GM18951 (cell line): ENCODE results near the gene SEC11C.
A peak's percentile ranks its signal among the peaks of the same experiment; 100 is the strongest.

Source experiments
- POLR2A ChIP-seq: IDR thresholded peaks from 4 replicates; pipeline ENCODE4 v1.6.1; 2011; ENCODE audit warnings: mild to moderate bottlenecking; ENCODE audit not compliant: insufficient read length, insufficient read depth; ENCODE audit errors: extremely low read depth
- in situ Hi-C: fragments of 300-500 bp; cut with MboI; formaldehyde crosslinking; loops from one replicate; pipeline ENCODE4 v1.12.0; 2022; ENCODE audit warnings: low sequenced_read_pairs, mixed read lengths, inconsistent platforms; ENCODE audit not compliant: unreplicated experiment

SEC11C gene

DNA sequence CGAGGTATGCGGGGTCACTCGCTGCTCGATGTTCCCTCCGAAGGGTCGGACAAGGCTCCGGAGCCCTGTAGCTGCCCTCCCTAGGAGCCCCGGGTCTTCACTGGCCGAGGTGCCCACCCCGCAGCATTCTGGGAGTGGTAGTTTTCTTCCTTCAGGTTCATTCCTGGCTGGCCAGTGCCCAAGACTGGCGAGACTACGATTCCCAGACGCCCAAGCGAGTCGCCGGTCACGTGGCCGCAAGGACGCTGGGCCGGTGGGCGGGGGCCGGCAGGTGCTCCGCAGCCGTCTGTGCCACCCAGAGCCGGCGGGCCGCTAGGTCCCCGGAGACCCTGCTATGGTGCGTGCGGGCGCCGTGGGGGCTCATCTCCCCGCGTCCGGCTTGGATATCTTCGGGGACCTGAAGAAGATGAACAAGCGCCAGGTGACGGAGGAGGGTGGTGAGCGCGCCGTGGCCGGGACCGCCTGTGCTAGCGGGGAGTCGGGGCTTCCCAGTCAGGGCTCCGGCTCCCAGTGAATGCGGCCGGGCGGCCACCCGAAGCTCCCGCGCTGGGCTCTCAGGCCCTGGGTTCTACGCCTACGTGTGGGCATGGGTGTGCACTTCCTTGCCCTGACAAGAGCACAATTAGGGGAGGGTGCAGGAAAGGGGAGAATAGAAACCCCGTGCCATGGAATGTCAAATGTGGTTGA, at the start of gene SEC11C:
Gene SEC11C (plus strand): TSS at position 270 of the 687 bp plus-strand sequence. CDS start 65 bp downstream, at position 335.
- in situ Hi-C loops, result no loop called here
- TF ChIP-seq POLR2A, result peak; percentile 90

DNA sequence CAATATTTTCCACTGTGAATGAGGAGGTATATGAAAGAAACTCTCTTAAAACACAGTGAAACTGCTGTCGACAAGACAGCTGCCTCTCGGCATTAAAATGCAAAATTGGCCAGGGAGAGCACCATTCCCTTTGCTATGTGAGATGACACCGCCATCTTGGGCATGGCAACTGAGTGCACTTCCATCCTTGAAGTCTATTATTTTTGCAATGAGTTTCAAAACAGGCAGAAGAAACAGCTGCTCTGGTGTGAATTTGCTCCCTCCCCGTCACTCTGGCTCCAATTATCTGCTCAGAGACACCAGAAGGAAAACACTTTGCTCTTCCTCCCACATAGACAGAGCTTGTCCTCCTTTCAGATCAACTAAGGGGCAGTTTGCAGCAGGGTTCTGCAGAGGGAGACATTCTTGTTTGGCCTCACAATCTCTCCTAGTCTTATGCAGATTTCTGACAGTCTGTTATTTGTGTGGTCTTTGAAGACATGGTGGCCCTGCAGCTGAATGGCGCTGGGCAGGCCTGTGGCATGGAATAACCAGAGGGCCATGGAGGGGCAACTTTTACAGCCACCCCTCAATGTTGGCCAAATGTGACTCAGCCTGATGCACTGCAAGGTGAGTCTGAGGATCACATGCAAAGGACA, 48.6 kb upstream of the SEC11C start:
- in situ Hi-C loops, result no loop called here
- TF ChIP-seq POLR2A, result no peak

DNA sequence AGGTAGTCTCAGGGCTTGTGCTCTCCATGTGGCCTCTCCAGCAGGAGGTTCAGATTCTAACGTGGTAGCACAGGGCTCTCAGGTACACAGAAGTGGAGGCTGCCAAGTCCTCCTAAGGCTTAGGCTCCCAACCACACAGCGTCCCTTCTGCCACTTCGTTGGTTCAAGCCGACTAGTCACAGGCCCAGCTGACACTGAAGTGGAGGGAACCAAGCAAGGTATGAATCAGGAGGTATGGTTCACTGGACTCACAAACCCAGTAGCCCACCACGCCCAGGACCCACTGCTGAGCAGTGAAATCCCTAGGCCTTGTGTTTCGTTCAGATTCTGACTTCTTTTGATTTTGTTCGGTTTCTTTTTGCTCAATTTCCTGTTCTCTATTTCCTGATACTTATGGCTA, 46.0 kb upstream of the SEC11C start:
- in situ Hi-C loops, result no loop called here
- no peak for TF ChIP-seq POLR2A

DNA sequence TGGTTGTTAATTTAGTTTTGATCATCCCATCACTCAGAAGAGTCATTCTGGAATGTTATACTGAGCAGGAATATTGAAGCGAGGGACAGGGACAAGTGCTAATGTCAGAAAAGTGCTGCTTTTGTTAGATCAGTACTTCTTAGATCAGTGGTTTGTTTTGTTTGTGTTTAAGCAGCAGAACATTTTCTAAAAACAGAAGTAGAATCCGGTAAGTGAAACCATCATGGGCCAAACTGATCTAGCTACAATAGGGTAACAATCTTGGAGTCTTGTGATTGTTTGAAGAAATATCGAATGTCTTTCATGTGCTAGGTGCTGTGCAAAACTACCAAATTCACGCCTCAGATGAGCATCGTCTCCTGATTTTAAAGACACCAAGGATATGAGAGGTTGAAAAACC, 45.1 kb upstream of the SEC11C start:
- no peak for TF ChIP-seq POLR2A
- in situ Hi-C loops, result no loop called here

DNA sequence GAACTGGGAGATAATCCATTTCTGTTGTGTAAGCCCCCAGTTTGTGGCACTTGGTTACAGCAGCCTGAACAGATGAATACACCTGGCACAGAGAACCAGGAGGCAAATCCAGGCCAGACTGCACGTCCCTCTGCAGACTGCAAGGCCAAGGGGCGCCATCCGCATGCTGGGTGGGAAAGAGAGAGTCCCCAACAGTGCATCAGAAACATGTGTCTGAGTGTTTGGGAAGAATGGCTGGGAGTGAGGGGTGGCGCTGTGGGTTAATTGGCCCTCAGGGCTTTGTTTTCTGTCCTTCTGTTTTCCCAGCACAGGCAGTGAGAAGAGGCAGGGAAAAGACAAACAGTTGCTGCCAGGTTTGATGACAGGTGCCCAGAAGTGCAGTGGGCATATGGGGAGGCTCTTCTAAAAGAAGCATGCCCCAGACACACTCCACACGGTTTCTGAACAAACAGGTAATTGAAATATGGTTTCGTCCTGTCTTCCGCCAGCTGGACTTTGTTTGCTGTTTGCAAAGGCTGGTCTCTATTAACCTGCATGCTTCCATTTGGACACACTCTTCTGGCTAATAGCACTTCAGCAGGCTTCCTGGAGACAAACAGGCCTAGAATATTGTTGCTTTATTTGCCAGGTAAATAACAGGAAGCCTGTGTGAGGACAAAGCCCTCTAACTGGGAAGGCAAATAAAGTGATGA, 43.4 kb upstream of the SEC11C start:
- in situ Hi-C loops, result no loop called here
- TF ChIP-seq POLR2A, result no peak

DNA sequence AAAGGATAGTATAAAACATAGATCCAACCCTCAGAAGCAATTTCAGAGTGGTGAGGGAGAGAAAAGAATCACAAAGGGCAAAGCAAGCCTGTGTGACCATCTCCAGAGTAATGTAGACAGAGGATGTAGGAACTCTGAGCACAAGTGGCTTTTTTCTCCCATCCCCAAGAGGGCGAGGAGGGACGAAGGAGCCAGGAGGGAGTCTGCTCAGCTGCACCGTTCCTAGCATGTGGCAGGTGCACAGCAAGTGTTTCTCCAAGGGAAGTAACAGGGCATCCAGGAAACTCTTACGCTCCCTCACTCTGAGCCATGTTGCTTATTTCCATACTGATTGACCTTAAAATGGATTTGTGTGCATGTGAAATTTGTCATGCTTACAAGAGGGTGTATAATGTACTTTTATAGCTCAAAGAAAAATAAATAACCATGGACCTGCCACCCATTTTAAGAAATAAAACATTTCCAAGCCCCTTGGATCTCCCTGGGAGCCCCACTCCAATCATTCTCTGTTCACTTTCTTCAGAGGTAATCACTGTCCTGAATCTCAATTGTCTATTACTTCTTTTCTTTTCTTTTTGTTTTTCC, 37.8 kb upstream of the SEC11C start:
- in situ Hi-C loops, result no loop called here
- TF ChIP-seq POLR2A, result no peak

DNA sequence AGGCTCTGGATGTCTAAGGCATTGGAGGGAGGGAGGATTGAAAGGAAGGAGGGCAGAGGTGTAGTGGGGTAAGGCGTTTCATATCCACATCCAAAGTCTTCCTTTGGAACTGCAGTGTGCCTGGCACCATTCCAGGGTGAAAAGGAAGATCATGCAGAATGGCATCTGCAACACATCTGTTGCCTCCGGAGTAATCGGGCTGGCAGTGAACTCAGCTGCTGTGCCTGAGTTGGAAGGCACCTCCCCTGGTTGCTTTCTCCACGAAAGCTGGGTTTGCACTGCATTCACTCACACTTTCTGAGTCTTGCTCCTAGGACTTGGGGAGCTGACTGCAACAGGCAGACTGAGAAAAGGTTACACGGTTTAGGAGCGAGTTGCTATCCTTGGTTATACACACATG, 30.3 kb upstream of the SEC11C start:
- TF ChIP-seq POLR2A, result no peak
- in situ Hi-C loops, result no loop called here

DNA sequence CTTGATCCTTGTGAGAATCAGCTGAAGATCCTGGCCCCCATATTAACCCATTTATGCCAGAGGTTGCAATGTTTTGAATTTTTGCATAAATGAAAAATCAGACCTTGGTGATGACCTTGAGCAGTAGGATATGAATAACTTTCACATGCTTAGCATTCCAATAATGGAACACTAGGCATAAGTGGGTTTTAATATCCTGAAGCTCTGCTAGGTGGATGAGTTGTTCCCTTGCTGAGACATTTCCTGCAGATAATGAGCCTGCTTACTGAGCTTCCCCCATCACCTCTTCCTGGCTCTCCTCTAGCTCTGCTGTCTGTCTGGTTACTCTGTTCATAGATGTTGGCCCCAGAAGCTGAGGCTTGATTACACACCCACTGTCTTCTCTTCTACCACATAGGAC, 25.5 kb upstream of the SEC11C start:
- TF ChIP-seq POLR2A, result no peak
- in situ Hi-C loops, result no loop called here

DNA sequence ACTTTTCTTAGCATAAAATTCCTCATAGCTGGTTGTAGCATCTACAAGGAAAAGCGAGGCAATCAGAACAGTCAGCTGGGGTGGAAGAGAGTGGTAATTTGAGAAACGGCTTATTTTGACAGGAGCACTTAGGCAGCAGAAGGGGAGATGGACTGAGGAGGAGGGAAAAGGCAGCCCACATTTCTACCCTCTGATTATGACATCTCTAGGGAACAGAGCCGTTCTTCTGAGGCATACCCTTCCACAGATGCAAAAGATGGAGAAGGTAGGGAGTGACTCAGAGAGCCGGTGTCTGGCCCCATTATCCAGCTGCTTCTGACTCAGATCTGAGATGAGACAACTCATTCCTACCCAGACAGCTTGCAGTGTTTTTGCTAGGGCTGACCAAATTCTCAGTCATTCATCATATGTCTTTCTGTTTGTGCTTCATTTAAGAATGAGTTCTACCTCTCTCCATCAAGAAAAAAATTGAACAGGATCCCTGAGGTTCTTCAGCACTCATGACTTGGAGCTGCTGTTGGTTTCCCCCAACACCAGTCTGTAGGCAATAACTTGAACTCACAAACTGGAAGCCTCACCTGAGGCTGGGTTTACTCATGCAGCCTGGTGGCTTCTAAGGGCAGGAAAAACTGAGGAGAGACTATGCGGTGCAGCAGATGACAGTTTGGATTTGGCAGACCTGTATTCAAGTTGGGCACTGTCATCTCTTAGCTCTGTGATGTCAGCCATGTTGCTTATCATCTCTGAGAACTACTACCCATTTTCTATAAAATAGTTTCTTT, 15.9 kb upstream of the SEC11C start:
- TF ChIP-seq POLR2A, result no peak
- in situ Hi-C loops, result no loop called here

DNA sequence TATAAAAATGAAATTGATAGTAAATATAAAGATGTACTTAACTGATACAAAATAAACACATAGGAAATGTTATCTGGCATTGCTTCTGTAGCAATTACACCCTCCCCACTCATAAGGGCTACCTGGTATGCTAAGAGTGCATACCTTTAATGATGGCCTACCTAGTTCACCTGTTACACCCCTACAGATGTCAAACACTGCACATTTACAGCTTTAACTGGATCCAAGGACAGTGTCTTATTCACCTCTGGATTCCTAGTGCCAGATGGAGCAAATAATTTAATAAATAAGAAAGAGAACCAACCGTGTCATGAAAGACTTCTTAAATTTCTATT, 15.3 kb upstream of the SEC11C start:
- no peak for TF ChIP-seq POLR2A
- in situ Hi-C loops, result no loop called here

DNA sequence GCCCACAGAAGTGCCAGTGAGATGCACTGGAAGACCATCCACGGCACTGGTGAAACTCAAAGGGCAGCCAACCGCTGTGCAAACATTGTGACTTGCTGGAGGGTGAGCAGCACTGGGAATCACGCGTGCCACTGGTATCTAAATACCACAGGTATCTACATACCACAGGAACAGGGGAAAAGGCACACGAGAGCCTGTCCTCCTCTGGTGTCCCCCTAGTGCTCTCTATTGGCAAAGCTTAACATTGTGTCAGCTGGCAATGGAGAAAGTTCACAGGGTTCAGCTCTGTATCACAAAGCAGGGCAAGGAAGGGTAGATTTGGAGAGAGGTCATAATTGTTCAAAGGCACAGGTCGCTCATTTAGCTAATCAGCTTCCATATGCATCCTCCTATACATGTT, 12.6 kb upstream of the SEC11C start:
- TF ChIP-seq POLR2A, result no peak
- in situ Hi-C loops, result no loop called here

DNA sequence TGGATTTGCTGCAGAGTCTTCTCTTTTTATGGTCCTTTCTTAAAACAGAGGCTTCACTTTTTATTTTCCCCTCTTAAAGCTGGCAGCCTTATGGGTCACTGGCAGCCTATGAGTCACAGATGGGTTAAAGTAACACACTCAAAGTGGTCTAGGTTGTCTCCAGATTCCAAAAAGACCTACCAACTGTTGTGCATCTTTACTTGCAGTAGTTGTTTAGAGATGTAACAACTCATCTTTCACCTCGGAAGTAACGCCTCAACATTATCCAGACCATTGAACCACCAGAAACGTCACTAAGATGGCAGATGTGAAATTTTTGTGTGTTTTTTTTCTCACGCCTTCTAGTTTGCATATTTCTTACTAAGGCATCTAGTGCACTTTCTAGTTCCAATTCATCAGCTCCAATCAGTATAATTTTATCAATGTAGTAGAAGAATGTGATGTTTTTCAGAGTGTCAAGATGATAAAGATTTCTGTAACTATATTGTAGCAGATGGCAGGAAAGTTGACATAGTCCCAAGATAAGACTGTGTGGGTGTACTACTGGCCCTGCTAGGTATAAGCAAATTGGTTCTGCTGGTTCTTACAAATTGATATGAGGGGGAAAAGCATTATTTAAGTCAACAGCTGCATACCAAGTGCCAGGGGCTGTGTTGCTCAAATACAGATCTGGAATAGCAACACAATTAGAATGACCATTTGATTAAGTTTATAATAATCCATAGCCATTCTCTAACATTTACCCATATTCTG, 9.6 kb upstream of the SEC11C start:
- in situ Hi-C loops, result no loop called here
- no peak for TF ChIP-seq POLR2A
